ENCODE results near the gene NKX2-8.
"Not testable (repeated sequence)": the region's sequence is repeated elsewhere in the genome, so short reads cannot be mapped to it uniquely, and the experiment has no call there.

Gene NKX2-8

GRCh38 chr14:36580141-36580855 lies 2.1 kb downstream of the NKX2-8 start:
- no peak for DNase-seq (ENCODE audit: low read depth in 2 of 2, low spot score in 1 of 2)

GRCh38 chr14:36579573-36580140 lies 2.8 kb downstream of the NKX2-8 start:
- DNase-seq (ENCODE audit: low read depth in 2 of 2, low spot score in 1 of 2): no peak

GRCh38 chr14:36579001-36579555 lies 3.3 kb downstream of the NKX2-8 start:
- DNase-seq (ENCODE audit: low read depth in 2 of 2, low spot score in 1 of 2): no peak

- no peak for DNase-seq (ENCODE audit: low read depth in 2 of 2, low spot score in 1 of 2)
Measured at GRCh38 chr14:36570065-36570464, 12.3 kb downstream of the NKX2-8 start.

- DNase-seq (ENCODE audit: low read depth in 2 of 2, low spot score in 1 of 2): no peak
Measured at GRCh38 chr14:36556811-36557433, 25.5 kb downstream of the NKX2-8 start.

- DNase-seq (ENCODE audit: low read depth in 2 of 2, low spot score in 1 of 2): no peak
Measured at GRCh38 chr14:36555998-36556743, 26.2 kb downstream of the NKX2-8 start.

GRCh38 chr14:36553656-36554260 lies 28.7 kb downstream of the NKX2-8 start:
- no peak for DNase-seq (ENCODE audit: low read depth in 2 of 2, low spot score in 1 of 2)

- DNase-seq (ENCODE audit: low read depth in 2 of 2, low spot score in 1 of 2): no peak
Measured at GRCh38 chr14:36550899-36551298, 31.5 kb downstream of the NKX2-8 start.

- DNase-seq (ENCODE audit: low read depth in 2 of 2, low spot score in 1 of 2): not testable (repeated sequence)
Measured at GRCh38 chr14:36544280-36544679, 38.1 kb downstream of the NKX2-8 start.

- no peak for DNase-seq (ENCODE audit: low read depth in 2 of 2, low spot score in 1 of 2)
Measured at GRCh38 chr14:36538051-36538450, 44.4 kb downstream of the NKX2-8 start.
